Gastroesophageal sphincter (tissue), 4 donors: Measurements from ENCODE around the gene ARID1B. TPM values are rescaled to one million over a fixed set of nuclear protein-coding genes. Genes with fewer than 3 reads are reported as not detected.
A peak's percentile ranks its signal among the peaks of the same experiment; 100 is the strongest.

Experiments used
- ATAC-seq: fragments of 150-250 bp; one replicate; pipeline ENCODE4 v1.9.1; 2016; ENCODE audit warnings: mild to moderate bottlenecking, moderate library complexity
- H3K27ac ChIP-seq, 4 donors: fragments of 200-600 bp; sonication (generic) in 3 of 4; 1 replicate in 3 of 4; 2 replicates in 1 of 4; pipeline ENCODE4 v1.5.1; 2016 to 2019
- H3K27me3 ChIP-seq: fragments of 200-600 bp; sonication (generic); one replicate; pipeline ENCODE4 v1.5.1; 2019
- H3K36me3 ChIP-seq, 2 donors: fragments of 200-600 bp; sonication (generic); one replicate each; pipeline ENCODE4 v1.5.1; 2019; ENCODE audit warnings: control low read depth in 1 of 2
- H3K4me1 ChIP-seq, 3 donors: fragments of 200-600 bp; sonication (generic); 1 replicate in 2 of 3; 2 replicates in 1 of 3; pipeline ENCODE4 v1.5.1; 2016 to 2019; ENCODE audit warnings: control low read depth in 2 of 3
- H3K4me3 ChIP-seq, 2 donors: fragments of 200-600 bp; sonication (generic); one replicate each; pipeline ENCODE4 v1.5.1; 2019; ENCODE audit warnings: mild to moderate bottlenecking in 1 of 2, moderate library complexity in 1 of 2
- H3K9me3 ChIP-seq, 3 donors: fragments of 200-600 bp; sonication (generic); one replicate each; pipeline ENCODE4 v1.5.1; 2017 to 2019; ENCODE audit warnings: control low read depth in 2 of 3
- CTCF ChIP-seq, 4 experiments: fragments of 200-600 bp in 2 of 4; fragments of 450-650 bp in 2 of 4; sonication (generic) in 1 of 4; IDR thresholded peaks; one replicate each; pipeline ENCODE4 v1.5.1; 2017 to 2019; ENCODE audit warnings: antibody characterized with exemption in 4 of 4, mild to moderate bottlenecking in 2 of 4, moderate library complexity in 2 of 4
- EP300 ChIP-seq: sonication (generic); formaldehyde crosslinking; IDR thresholded peaks from one replicate; pipeline ENCODE4 v1.6.1; 2017; ENCODE audit warnings: antibody characterized with exemption, mild to moderate bottlenecking
- POLR2A ChIP-seq, 2 donors: fragments of 450-650 bp; IDR thresholded peaks; one replicate each; pipeline ENCODE4 v1.6.1; 2017; ENCODE audit warnings: antibody characterized with exemption in 2 of 2, mild to moderate bottlenecking in 2 of 2, moderate library complexity in 1 of 2
- POLR2AphosphoS5 ChIP-seq: sonication (generic); formaldehyde crosslinking; IDR thresholded peaks from one replicate; pipeline ENCODE4 v1.6.1; 2017; ENCODE audit warnings: antibody characterized with exemption
- WGBS, 2 donors: methylation state at CpG; one replicate each; pipeline ENCODE4 v1.1.5; 2018; ENCODE audit warnings: low coverage in 1 of 2; 5-methylcytosine and 5-hydroxymethylcytosine counted together
- total RNA-seq, 4 donors: library from RNA; depleted of rRNA; stranded (reverse); fragments of >200 nt; gene quantifications; one replicate each; pipeline ENCODE4 v1.1.0, GENCODE V29; 2016

ARID1B gene
- total RNA-seq, 4 donors from 2014 or later: 40.0 to 106 (median 79.7) TPM

GRCh38 chr6:156840136-156840535 is 63.0 kb downstream of the ARID1B start:
- no peak for ATAC-seq
- WGBS, 2 donors: 16 to 54% methylated on average over 7 to 8 of the region's 8 CpGs
- Histone ChIP-seq H3K4me1 (peaks cover 8 to 83% (median 14%) of the 10 kb centered on the region in 3 donors), H3K9me3 (no peaks in the 10 kb centered on the region), H3K27me3 (no peaks in the 10 kb centered on the region), H3K27ac (peak overlapping the region in 2 of 4 donors; percentile 6 to 38), H3K36me3 (no peaks in the 10 kb centered on the region), H3K4me3 (no peak overlapping the region)
- no peak for TF ChIP-seq POLR2AphosphoS5
- no peak for TF ChIP-seq CTCF (IDR thresholded peaks at IDR 0.05)
- TF ChIP-seq EP300: no peak
- no peak for TF ChIP-seq POLR2A (IDR thresholded peaks at IDR 0.05)

- no peaks in the 10 kb centered on the region for H3K27me3 ChIP-seq
- no peaks in the 10 kb centered on the region for H3K36me3 ChIP-seq
- H3K9me3 ChIP-seq: no peaks in the 10 kb centered on the region
- no peak for ATAC-seq
- WGBS, 2 donors: 70 to 74% methylated on average over 2 of the region's 2 CpGs
- TF ChIP-seq POLR2A (IDR thresholded peaks at IDR 0.05): no peak
- TF ChIP-seq EP300: no peak
- TF ChIP-seq CTCF (IDR thresholded peaks at IDR 0.05): no peak
- TF ChIP-seq POLR2AphosphoS5: no peak
- peaks cover 9 to 88% (median 14%) of the 10 kb centered on the region in 3 donors for H3K4me1 ChIP-seq
- H3K27ac ChIP-seq: peak overlapping the region in 2 of 4 donors; percentile 6 to 38
- H3K4me3 ChIP-seq: no peak overlapping the region
Measured at GRCh38 chr6:156840606-156841005, 63.4 kb downstream of the ARID1B start.

GRCh38 chr6:156841508-156841907 is 64.3 kb downstream of the ARID1B start:
- H3K4me1 ChIP-seq: peaks cover 13 to 94% (median 19%) of the 10 kb centered on the region in 3 donors
- H3K27ac ChIP-seq: no peak overlapping the region
- TF ChIP-seq POLR2A (IDR thresholded peaks at IDR 0.05): no peak
- no peak for TF ChIP-seq POLR2AphosphoS5
- no peak for TF ChIP-seq CTCF (IDR thresholded peaks at IDR 0.05)
- TF ChIP-seq EP300: no peak
- no peak for ATAC-seq
- WGBS, 2 donors: 97% methylated on average over 3 of the region's 3 CpGs; no CpG with 5 or more reads in 1 of the 2 donors
- H3K4me3 ChIP-seq: no peak overlapping the region
- H3K9me3 ChIP-seq: no peaks in the 10 kb centered on the region
- no peaks in the 10 kb centered on the region for H3K36me3 ChIP-seq
- no peaks in the 10 kb centered on the region for H3K27me3 ChIP-seq

- H3K27me3 ChIP-seq: no peaks in the 10 kb centered on the region
- no peak for TF ChIP-seq EP300
- TF ChIP-seq POLR2A (IDR thresholded peaks at IDR 0.05): no peak
- no peak for TF ChIP-seq POLR2AphosphoS5
- no peak for TF ChIP-seq CTCF (IDR thresholded peaks at IDR 0.05)
- no peak overlapping the region for H3K27ac ChIP-seq
- no peak for ATAC-seq
- H3K4me3 ChIP-seq: no peak overlapping the region
- no peaks in the 10 kb centered on the region for H3K36me3 ChIP-seq
- H3K4me1 ChIP-seq: peaks cover 17 to 95% (median 27%) of the 10 kb centered on the region in 3 donors
- no peaks in the 10 kb centered on the region for H3K9me3 ChIP-seq
- WGBS, 2 donors: 82 to 87% methylated on average over 3 of the region's 3 CpGs
Measured at GRCh38 chr6:156842598-156843250, 65.5 kb downstream of the ARID1B start.

- WGBS, 2 donors: 7 to 67% methylated on average over 3 of the region's 3 CpGs
- no peaks in the 10 kb centered on the region for H3K27me3 ChIP-seq
- H3K4me3 ChIP-seq: no peak overlapping the region
- ATAC-seq: no peak
- TF ChIP-seq POLR2AphosphoS5 (no peak), POLR2A (IDR thresholded peaks at IDR 0.05) (no peak), EP300 (no peak), CTCF (IDR thresholded peaks at IDR 0.05) (no peak)
- no peak overlapping the region for H3K27ac ChIP-seq
- no peaks in the 10 kb centered on the region for H3K36me3 ChIP-seq
- peaks cover 29 to 98% (median 30%) of the 10 kb centered on the region in 3 donors for H3K4me1 ChIP-seq
- no peaks in the 10 kb centered on the region for H3K9me3 ChIP-seq
Measured at GRCh38 chr6:156844089-156844488, 66.9 kb downstream of the ARID1B start.
